K562 (cell line): ENCODE measurements around the gene WWTR1. TPM values are rescaled to one million over a fixed set of nuclear protein-coding genes. Genes with fewer than 3 reads are reported as not detected.

Source experiments
- CHD7 ChIP-seq: fragments of 200-600 bp; sonication (generic); IDR thresholded peaks from one replicate; pipeline ENCODE4 v1.6.1; 2012; ENCODE audit warnings: mild to moderate bottlenecking, low read depth, low read length, inconsistent platforms
- GATAD2B ChIP-seq: fragments of 450-650 bp; IDR thresholded peaks from 2 replicates; pipeline ENCODE4 v1.6.1; 2017; ENCODE audit warnings: mild to moderate bottlenecking, borderline replicate concordance
- ZNF445 ChIP-seq: fragments of 250-450 bp; sonication (Bioruptor Pico); IDR thresholded peaks from 2 replicates; pipeline ENCODE4 v1.4.0; 2020; ENCODE audit warnings: low read depth, mild to moderate bottlenecking, moderate library complexity
- polyA plus RNA-seq, 8 experiments: library from polyadenylated mRNA; depleted of rRNA in 4 of 8; stranded (reverse) in 5 of 8; unstranded in 3 of 8; fragments of >200 nt; fragmentation: Nextera tagmentation in 2 of 8; fragmentation: Illumina TruSeq in 1 of 8; extraction: Ambion mirVana in 2 of 8; extraction: Trizol in 1 of 8; gene quantifications; 2 replicates each; pipeline versions ENCODE4 v1.2.1 to v1.2.3, GENCODE V29; 2011 to 2014; ENCODE audit warnings: inconsistent platforms in 1 of 8, missing spikeins in 1 of 8
- total RNA-seq, 7 experiments: library from RNA; depleted of rRNA in 6 of 7; stranded (reverse); fragments of >200 nt in 6 of 7; fragmentation: Illumina TruSeq in 2 of 7; extraction: Trizol in 2 of 7; gene quantifications; 2 replicates each; pipeline versions ENCODE4 v1.2.1 to v1.2.3, GENCODE V29; 2011 to 2021; ENCODE audit warnings: low replicate concordance in 1 of 7

WWTR1 gene
- total and polyA plus RNA-seq, 9 of the 15 experiments (the other 6 are each of a cell fraction or from before 2014, with no cell fraction given), result 0.04 to 1.5 (median 0.60) TPM

GRCh38 chr3:149585401-149585726 is 72.5 kb downstream of the WWTR1 start (continued):
- TF ChIP-seq CHD7 (no peak), GATAD2B (no peak), ZNF445 (CRISPR knock-in tag) (no peak)
